ENCODE results near the gene ANKRD28. TPM values are rescaled to one million over a fixed set of nuclear protein-coding genes. Genes with fewer than 3 reads are reported as not detected.

Gene ANKRD28
- total RNA-seq, 2 experiments from 2014 or later: 52.9 to 59.9 TPM

DNA sequence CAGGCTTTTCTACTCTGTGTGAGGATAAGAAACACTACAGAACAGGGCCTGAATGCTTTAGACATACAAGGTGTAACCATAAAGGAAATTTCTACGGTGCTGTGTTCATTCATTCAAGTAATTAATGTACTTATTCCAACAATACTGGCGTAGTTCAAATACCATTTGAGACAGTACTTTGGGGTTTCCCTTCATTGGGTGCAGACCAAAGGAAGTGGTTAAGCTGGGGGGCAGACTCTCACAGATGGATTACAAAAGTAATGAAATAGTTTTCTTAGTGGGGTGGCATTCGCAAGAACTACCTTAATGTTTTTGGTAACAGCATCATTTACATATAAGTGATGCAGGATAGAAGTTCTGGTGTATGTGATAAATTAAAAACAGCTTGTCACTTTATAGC, 130.3 kb downstream of the ANKRD28 start:
- H3K4me1 ChIP-seq (ENCODE audit: insufficient read depth, low read length, poor library complexity, severe bottlenecking): no peaks in the 10 kb centered on the region
- no peaks in the 10 kb centered on the region for H3K9me2 ChIP-seq (ENCODE audit: insufficient read depth, low read length)
- CTCF ChIA-PET (ENCODE audit: unreplicated experiment): no interaction called here
- intact Hi-C loops (cut with micrococcal nuclease; ENCODE audit: unreplicated experiment): no loop called here
- TF ChIP-seq CTCF (conservative IDR thresholded peaks at IDR 0.05; ENCODE audit: low read length): no peak
- no peak for TF ChIP-seq EZH2phosphoT487 (IDR thresholded peaks at IDR 0.05; ENCODE audit: borderline replicate concordance, low read depth, low read length)
- H3K4me3 ChIP-seq (ENCODE audit: low read depth, low read length, poor library complexity, severe bottlenecking): no peak overlapping the region
- no peaks in the 10 kb centered on the region for H3K9me3 ChIP-seq (ENCODE audit: low read length)
- no peak overlapping the region for H3K4me2 ChIP-seq (ENCODE audit: low read length)
- peaks cover 59% of the 10 kb centered on the region for H3K36me3 ChIP-seq (ENCODE audit: insufficient read depth, low read length)
- no peaks in the 10 kb centered on the region for H3K79me2 ChIP-seq (ENCODE audit: insufficient read depth, low read depth, low read length)
- BruUV-seq (replicated peaks): no TSS peak
- no peak overlapping the region for H2AFZ ChIP-seq (ENCODE audit: low read length)
- H4K20me1 ChIP-seq (ENCODE audit: insufficient read depth, low read length): no peaks in the 10 kb centered on the region
- no peak overlapping the region for H3K27ac ChIP-seq (ENCODE audit: low read depth, low read length, poor library complexity, severe bottlenecking)
- POLR2A ChIA-PET: interaction anchor here (1.1 kb wide), 1 partner anchor 10 kb away, joined by 3 read pairs; no protein-coding TSS in a partner anchor
- DNase-seq (ENCODE audit: low spot score): no peak

- TF ChIP-seq EZH2phosphoT487 (IDR thresholded peaks at IDR 0.05; ENCODE audit: borderline replicate concordance, low read depth, low read length) (no peak), CTCF (conservative IDR thresholded peaks at IDR 0.05; ENCODE audit: low read length) (no peak)
- intact Hi-C loops (cut with micrococcal nuclease; ENCODE audit: unreplicated experiment): no loop called here
- Histone ChIP-seq H3K27ac (ENCODE audit: low read depth, low read length, poor library complexity, severe bottlenecking) (no peak overlapping the region), H2AFZ (ENCODE audit: low read length) (no peak overlapping the region), H4K20me1 (ENCODE audit: insufficient read depth, low read length) (no peaks in the 10 kb centered on the region), H3K79me2 (ENCODE audit: insufficient read depth, low read depth, low read length) (no peaks in the 10 kb centered on the region), H3K9me2 (ENCODE audit: insufficient read depth, low read length) (no peaks in the 10 kb centered on the region), H3K36me3 (ENCODE audit: insufficient read depth, low read length) (peaks cover 54% of the 10 kb centered on the region), H3K4me1 (ENCODE audit: insufficient read depth, low read length, poor library complexity, severe bottlenecking) (no peaks in the 10 kb centered on the region), H3K9me3 (ENCODE audit: low read length) (no peaks in the 10 kb centered on the region), H3K4me2 (ENCODE audit: low read length) (no peak overlapping the region), H3K4me3 (ENCODE audit: low read depth, low read length, poor library complexity, severe bottlenecking) (no peak overlapping the region)
- CTCF ChIA-PET (ENCODE audit: unreplicated experiment): no interaction called here
- POLR2A ChIA-PET: no interaction called here
- no peak for DNase-seq (ENCODE audit: low spot score)
- BruUV-seq (replicated peaks): no TSS peak
Measured at GRCh38 chr3:15666277-15666676, 131.5 kb downstream of the ANKRD28 start.

- Histone ChIP-seq H3K36me3 (ENCODE audit: insufficient read depth, low read length) (peaks cover 48% of the 10 kb centered on the region), H3K4me2 (ENCODE audit: low read length) (no peak overlapping the region), H3K9me2 (ENCODE audit: insufficient read depth, low read length) (no peaks in the 10 kb centered on the region), H3K27ac (ENCODE audit: low read depth, low read length, poor library complexity, severe bottlenecking) (no peak overlapping the region), H2AFZ (ENCODE audit: low read length) (no peak overlapping the region), H4K20me1 (ENCODE audit: insufficient read depth, low read length) (no peaks in the 10 kb centered on the region), H3K9me3 (ENCODE audit: low read length) (no peaks in the 10 kb centered on the region), H3K79me2 (ENCODE audit: insufficient read depth, low read depth, low read length) (no peaks in the 10 kb centered on the region), H3K4me1 (ENCODE audit: insufficient read depth, low read length, poor library complexity, severe bottlenecking) (no peaks in the 10 kb centered on the region), H3K4me3 (ENCODE audit: low read depth, low read length, poor library complexity, severe bottlenecking) (no peak overlapping the region)
- no peak for DNase-seq (ENCODE audit: low spot score)
- intact Hi-C loops (cut with micrococcal nuclease; ENCODE audit: unreplicated experiment): no loop called here
- ChIA-PET CTCF (ENCODE audit: unreplicated experiment) (no interaction called here), POLR2A (no interaction called here)
- no TSS peak for BruUV-seq (replicated peaks)
- TF ChIP-seq CTCF (conservative IDR thresholded peaks at IDR 0.05; ENCODE audit: low read length) (no peak), EZH2phosphoT487 (IDR thresholded peaks at IDR 0.05; ENCODE audit: borderline replicate concordance, low read depth, low read length) (no peak)
Measured at GRCh38 chr3:15665510-15666150, 132.1 kb downstream of the ANKRD28 start.
